Activated CD8-positive, alpha-beta memory T cell treated with anti-CD3 and anti-CD28 coated beads, Interleukin-2, amount 50 U/mL, for 1 hour (primary cell): ENCODE data around the gene ANGPTL5.
"Not testable (repeated sequence)": the region's sequence is repeated elsewhere in the genome, so short reads cannot be mapped to it uniquely, and the experiment has no call there.

Source experiments
- DNase-seq: peaks from one replicate; pipeline ENCODE4 v3.0.0-alpha.2; 2020; ENCODE audit errors: extremely low read depth

The ANGPTL5 gene

DNA sequence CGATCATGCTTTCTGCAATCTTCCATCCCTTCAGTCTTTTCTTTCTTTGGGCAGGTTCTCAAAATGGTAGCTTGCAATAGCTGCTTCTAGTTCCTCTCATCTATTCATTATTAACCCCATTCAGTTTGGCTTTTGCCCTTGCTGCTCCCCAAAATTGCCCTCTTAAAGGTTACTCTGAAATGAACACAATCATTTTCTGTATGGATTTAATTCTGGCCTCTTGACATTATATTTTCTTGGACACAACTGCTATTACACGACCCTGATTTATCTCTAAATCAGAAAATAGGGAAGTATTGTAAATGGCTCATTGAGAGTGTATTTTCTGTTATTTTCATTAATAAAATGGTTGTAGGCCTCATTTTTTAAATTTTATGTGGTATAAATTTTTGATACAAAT is at the start of gene ANGPTL5:
TSS of gene ANGPTL5 (minus strand) at position 101 of the 400 bp plus-strand sequence. CDS start 8,613 bp downstream, outside the sequence.
- no peak for DNase-seq

- DNase-seq, result not testable (repeated sequence)
Measured at GRCh38 chr11:101964200-101964599, 47.9 kb upstream of the ANGPTL5 start.

DNA sequence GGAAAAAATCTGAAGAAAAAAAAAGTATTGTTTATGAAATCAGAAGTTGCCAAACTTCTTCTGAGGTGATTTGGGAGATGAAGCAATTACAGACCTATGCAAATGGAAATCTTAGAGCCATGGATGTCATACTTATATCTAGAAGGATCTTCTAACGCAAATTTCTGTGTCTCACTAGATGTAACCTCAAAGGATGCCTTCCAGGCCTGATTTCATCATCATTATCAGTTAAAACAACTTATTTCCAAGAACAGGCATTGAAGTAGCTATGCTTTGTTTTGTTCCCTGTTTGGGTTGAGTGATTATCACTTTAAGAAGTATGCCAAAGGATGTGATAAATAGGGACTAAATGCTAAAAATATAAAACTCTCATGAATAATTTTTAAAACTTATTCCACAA is 43.9 kb upstream of the ANGPTL5 start:
- no peak for DNase-seq

DNA sequence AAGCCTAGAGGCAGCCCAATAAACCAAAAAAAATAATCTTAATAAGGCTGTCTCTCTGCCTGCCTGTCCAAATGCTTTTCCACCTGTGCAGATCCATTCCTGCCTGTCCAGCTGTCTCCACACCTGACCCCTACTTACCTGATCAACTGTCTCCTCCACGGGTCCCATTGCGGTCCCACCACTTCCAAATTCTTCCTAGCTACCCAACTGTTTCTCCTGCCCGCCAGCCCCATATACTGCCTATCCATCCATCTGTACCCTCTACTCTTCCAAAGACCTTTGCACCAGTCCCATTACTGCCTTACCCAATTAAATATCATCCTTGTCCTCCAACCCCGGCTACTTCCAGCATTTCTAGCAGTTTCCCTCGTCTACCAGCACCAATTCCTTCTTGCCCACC is 39.4 kb upstream of the ANGPTL5 start:
- DNase-seq, result no peak

DNA sequence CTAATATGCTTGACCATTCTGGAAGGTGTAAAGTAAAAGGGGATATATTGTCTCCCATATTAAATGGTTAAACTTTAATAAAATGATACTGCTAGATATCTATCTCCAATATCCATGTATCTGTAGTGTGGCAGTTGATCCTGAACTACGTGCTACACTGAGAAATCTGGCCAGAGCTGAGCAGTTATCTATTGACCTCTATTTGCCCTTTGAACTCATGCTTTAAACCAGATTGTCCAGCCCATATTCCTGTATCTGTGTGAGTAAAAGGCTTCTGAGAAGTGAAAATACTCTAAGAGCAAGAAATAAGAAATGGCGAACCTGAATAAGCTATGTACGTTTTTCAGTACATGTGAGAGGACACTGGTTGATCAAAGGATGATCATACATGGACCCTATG is 39.0 kb upstream of the ANGPTL5 start:
- no peak for DNase-seq

- DNase-seq, result no peak
Measured at GRCh38 chr11:101949680-101950220, 33.4 kb upstream of the ANGPTL5 start.

DNA sequence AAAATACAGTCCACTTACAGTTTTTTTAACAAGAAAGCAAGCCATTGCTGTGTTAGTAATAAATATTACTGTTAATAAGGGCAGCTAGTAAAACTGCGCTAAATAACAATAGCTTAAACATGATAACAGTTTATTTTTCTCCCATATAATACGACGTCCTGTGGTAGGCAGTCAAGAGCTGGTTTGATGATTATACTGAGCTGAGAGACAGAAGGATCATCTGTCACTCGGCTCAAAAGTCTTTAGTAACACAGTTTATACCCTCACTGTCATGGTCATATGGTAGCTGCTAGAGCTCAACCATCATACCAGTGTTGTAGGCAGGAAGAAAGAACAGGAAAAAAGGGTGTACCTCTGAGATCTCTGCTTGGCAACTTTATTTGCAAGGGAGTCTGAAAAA is 29.1 kb upstream of the ANGPTL5 start:
- no peak for DNase-seq

- DNase-seq, result no peak
Measured at GRCh38 chr11:101944923-101945322, 28.6 kb upstream of the ANGPTL5 start.

DNA sequence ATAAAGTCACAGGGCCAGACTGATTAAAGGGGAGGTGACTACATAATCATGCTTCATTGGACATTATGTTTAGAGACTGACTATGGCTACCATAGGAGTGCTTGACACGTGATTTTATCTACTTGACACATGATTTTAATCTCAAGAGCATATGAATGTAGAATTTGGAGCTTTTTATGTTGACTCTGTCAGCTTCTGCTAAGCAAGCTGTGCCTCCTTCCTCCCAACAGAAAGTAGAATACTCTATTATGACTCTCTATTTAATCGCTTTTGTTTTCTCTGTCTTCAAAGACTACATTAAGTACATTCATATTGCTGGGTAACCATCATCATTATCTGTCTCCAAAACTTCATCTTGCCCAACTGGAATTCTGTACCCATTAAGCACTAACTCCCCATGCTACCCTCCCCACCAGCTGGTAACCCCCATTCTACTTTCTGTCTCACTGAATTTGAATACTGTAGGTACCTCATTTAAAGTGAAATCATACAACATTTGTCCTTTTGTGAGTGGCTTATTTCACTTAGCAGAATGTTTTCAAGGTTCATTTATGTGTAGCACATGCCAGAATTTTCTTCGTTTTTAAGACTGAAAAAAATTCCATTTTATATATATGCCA is 24.7 kb upstream of the ANGPTL5 start:
- DNase-seq, result no peak

DNA sequence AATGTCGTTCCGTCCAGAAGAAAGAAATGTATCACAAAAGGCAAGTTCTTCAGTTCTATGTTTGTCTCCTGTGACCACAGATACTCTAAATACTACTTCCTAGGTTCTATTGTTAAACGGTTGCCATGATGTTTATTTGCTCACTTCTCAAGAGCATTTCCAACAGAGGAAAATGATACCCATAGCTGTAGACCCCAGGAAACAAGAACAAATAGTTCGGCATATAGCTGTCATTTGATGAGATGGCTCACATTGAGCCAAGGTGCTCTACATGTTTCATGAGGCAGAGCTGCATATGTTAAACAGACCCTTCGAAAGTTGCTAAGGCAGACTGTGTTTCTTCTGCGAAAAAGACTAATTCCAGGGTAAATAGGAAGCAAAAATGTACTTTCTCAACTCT is 15.4 kb upstream of the ANGPTL5 start:
- DNase-seq, result no peak

- no peak for DNase-seq
Measured at GRCh38 chr11:101929294-101929915, 13.1 kb upstream of the ANGPTL5 start.

GRCh38 chr11:101923554-101923953 is 7.2 kb upstream of the ANGPTL5 start:
- DNase-seq, result no peak

GRCh38 chr11:101920992-101921391 is 4.7 kb upstream of the ANGPTL5 start:
- DNase-seq, result no peak

GRCh38 chr11:101917226-101917625 is 904 bp upstream of the ANGPTL5 start:
- DNase-seq, result no peak

DNA sequence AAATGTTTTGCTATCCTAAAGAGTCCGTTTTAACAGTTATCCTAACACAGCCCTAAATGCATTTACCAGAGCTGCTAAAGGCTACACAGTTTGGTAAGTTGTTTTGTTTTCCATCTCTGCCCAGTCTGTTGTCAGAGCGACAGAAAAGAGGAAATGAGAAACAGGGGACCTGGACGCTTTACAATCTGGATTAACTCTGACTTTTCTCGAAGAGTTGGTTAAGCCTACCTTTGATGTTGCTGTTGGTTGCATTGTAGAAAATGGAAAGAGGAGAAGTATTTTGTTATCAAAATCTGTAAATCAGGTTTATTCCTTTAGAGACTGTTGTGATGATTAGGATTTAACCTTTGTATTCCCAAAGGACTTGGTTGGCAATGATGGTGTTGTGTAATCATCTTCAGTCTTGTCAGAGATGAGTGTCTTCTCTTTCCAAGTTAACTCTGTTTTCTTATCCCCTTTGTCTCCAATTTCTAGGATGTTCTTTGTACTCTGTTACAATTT is 481 bp downstream of the ANGPTL5 start:
- no peak for DNase-seq

GRCh38 chr11:101914738-101915426 is 1.4 kb downstream of the ANGPTL5 start, which contains the start of gene CEP126:
Gene CEP126, plus strand, starts transcription at chr11:101915010. Its CDS starts 275 bp downstream, at chr11:101915285.
- DNase-seq, result peak; percentile 78

DNA sequence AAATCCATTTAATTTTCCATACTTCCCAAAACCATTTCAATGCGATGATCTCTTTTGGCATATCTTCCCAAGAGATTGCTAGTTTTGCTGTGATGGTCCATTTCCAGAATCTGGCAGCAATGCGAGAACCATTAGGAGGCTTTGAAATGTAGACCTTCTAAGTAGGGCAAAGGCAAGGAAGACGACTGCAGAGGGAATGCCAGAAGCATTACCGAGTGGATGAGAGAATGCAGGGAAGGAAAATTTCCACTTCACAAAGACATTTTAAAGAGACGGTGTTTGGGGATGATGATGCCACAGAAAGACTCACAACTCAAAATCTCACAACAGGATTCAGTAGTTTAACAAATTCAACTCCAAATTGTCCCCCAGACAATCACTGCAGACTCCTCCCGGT is 2.0 kb downstream of the ANGPTL5 start:
- no peak for DNase-seq

- no peak for DNase-seq
Measured at GRCh38 chr11:101913656-101914055, 2.7 kb downstream of the ANGPTL5 start.

GRCh38 chr11:101912823-101913284 is 3.5 kb downstream of the ANGPTL5 start:
- no peak for DNase-seq

GRCh38 chr11:101909087-101909486 is 7.2 kb downstream of the ANGPTL5 start:
- DNase-seq, result no peak

GRCh38 chr11:101907815-101908214 is 8.5 kb downstream of the ANGPTL5 start:
- DNase-seq, result no peak

- no peak for DNase-seq
Measured at GRCh38 chr11:101894505-101894904, 21.8 kb downstream of the ANGPTL5 start.
